MM.1S (cell line): Measurements from ENCODE around the gene METTL16.

Experiments used
- EZH2phosphoT487 ChIP-seq: fragments of 300-600 bp; sonication (generic); IDR thresholded peaks from 2 replicates; pipeline ENCODE4 v1.6.1; 2018; ENCODE audit warnings: antibody characterized with exemption, low read length
- TF ChIP-seq, protein P1 (sequence below): fragments of 300-600 bp; sonication (generic); IDR thresholded peaks from 2 replicates; pipeline ENCODE4 v1.5.1; 2016; ENCODE audit warnings: antibody characterized with exemption, low read length, mixed read lengths

DNA sequence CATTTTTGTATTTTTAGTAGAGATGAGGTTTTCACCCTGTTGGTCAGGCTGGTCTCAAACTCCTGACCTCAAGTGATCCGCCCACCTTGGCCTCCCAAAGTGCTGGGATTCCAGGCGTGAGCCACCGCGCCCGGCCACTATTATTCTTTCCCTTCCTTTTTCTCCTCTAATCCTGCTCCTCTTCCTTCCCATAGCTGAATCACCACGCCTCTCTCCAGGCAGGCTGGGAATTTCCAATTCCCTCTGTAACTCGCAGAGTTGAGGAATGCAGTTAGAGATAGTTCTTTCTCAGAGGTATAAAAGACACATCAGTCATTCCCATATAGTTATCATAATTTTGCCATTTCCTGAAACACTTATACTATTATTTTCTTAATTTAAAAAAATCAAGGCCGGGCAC, 11.2 kb downstream of the METTL16 start:
- TF ChIP-seq, protein P1, sequence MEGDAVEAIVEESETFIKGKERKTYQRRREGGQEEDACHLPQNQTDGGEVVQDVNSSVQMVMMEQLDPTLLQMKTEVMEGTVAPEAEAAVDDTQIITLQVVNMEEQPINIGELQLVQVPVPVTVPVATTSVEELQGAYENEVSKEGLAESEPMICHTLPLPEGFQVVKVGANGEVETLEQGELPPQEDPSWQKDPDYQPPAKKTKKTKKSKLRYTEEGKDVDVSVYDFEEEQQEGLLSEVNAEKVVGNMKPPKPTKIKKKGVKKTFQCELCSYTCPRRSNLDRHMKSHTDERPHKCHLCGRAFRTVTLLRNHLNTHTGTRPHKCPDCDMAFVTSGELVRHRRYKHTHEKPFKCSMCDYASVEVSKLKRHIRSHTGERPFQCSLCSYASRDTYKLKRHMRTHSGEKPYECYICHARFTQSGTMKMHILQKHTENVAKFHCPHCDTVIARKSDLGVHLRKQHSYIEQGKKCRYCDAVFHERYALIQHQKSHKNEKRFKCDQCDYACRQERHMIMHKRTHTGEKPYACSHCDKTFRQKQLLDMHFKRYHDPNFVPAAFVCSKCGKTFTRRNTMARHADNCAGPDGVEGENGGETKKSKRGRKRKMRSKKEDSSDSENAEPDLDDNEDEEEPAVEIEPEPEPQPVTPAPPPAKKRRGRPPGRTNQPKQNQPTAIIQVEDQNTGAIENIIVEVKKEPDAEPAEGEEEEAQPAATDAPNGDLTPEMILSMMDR, result no peak
- no peak for TF ChIP-seq EZH2phosphoT487
